Panc1 (cell line): ENCODE results near the gene MRPL43. TPM values are rescaled to one million over a fixed set of nuclear protein-coding genes. Genes with fewer than 3 reads are reported as not detected.

ENCODE experiments used
- ATAC-seq: fragments of 200-7000 bp; cut with Tn5 transposase; 2 replicates; pipeline ENCODE4 v1.9.1; 2020; ENCODE audit warnings: mild to moderate bottlenecking, moderate library complexity
- BruUV-seq: library from RNA; stranded (reverse); fragments of 400-500 nt; replicated peaks from 2 replicates; lab custom pipeline; 2021; lab: Mats Ljungman, UMichigan
- CTCF ChIA-PET: fragments of 300-600 bp; sonication (Branson Sonifier 250); formaldehyde crosslinking; loops from one replicate; lab custom pipeline; 2022; ENCODE audit warnings: antibody characterized with exemption; lab: Charles Lee
- POLR2A ChIA-PET: fragments of 300-600 bp; sonication (Branson Sonifier 250); formaldehyde crosslinking; loops from one replicate; lab custom pipeline; 2022; ENCODE audit warnings: antibody characterized with exemption; lab: Charles Lee
- DNase-seq: peaks from one replicate; pipeline ENCODE4 v3.0.0-alpha.2; 2010; ENCODE audit warnings: low read depth, low spot score
- H3K27ac ChIP-seq: 2 replicates; pipeline ENCODE4 v1.5.1; 2011; ENCODE audit warnings: mild to moderate bottlenecking, low read length, inconsistent platforms
- H3K27me3 ChIP-seq: fragments of 200-500 bp; sonication (Bioruptor generic); 2 replicates; pipeline ENCODE4 v1.6.0; 2014; ENCODE audit warnings: low read length, inconsistent platforms; ENCODE audit not compliant: control insufficient read depth, insufficient read depth
- H3K36me3 ChIP-seq: fragments of 200-500 bp; sonication (Bioruptor generic); 2 replicates; pipeline ENCODE4 v1.5.1; 2014; ENCODE audit warnings: inconsistent platforms, mild to moderate bottlenecking, low read length, moderate library complexity; ENCODE audit not compliant: control insufficient read depth, insufficient read depth
- H3K4me1 ChIP-seq: 2 replicates; pipeline ENCODE4 v1.5.1; 2011; ENCODE audit warnings: inconsistent platforms, mild to moderate bottlenecking, low read length, moderate library complexity; ENCODE audit not compliant: control insufficient read depth, insufficient read depth
- H3K4me3 ChIP-seq, 2 experiments: 2 replicates each; pipeline ENCODE4 v1.5.1; 2011 to 2012; ENCODE audit warnings: low read depth in 2 of 2, low read length in 2 of 2, mild to moderate bottlenecking in 2 of 2, inconsistent platforms in 1 of 2, moderate library complexity in 1 of 2
- H3K9me3 ChIP-seq: fragments of 200-500 bp; sonication (Bioruptor generic); 2 replicates; pipeline ENCODE4 v1.5.1; 2014; ENCODE audit warnings: low read depth, mild to moderate bottlenecking, inconsistent platforms, low read length, moderate library complexity; ENCODE audit not compliant: control insufficient read depth, insufficient read depth
- CTCF ChIP-seq: fragments of 450-650 bp; IDR thresholded peaks from 2 replicates; pipeline ENCODE4 v1.5.1; 2017; ENCODE audit warnings: mild to moderate bottlenecking
- POLR2AphosphoS5 ChIP-seq: IDR thresholded peaks from 2 replicates; pipeline ENCODE4 v1.6.1; 2012; ENCODE audit warnings: mild to moderate bottlenecking, low read depth, low read length, moderate library complexity
- REST ChIP-seq, 2 experiments: IDR thresholded peaks; 2 replicates each; pipeline ENCODE4 v1.6.1; 2011 to 2012; ENCODE audit warnings: low read depth in 2 of 2, control low read depth in 1 of 2, low read length in 1 of 2, mild to moderate bottlenecking in 1 of 2, moderate library complexity in 1 of 2; ENCODE audit not compliant: insufficient read depth in 1 of 2
- SIN3A ChIP-seq: IDR thresholded peaks from 2 replicates; pipeline ENCODE4 v1.6.1; 2012; ENCODE audit warnings: low read depth, mild to moderate bottlenecking, low read length, moderate library complexity, borderline replicate concordance; ENCODE audit not compliant: insufficient read depth
- TCF7L2 ChIP-seq: IDR thresholded peaks from 2 replicates; pipeline ENCODE4 v1.6.1; 2011; ENCODE audit warnings: mild to moderate bottlenecking, low read depth, low read length, inconsistent platforms
- in situ Hi-C: cut with HindIII; loops from 2 replicates; pipeline ENCODE4 v1.10.0; 2016; ENCODE audit warnings: low sequenced_read_pairs, low pct_unique_long_range_greater_than_20kb
- intact Hi-C: fragments of 100-400 bp; cut with micrococcal nuclease; formaldehyde crosslinking; loops from one replicate; pipeline ENCODE4 v1.10.0; 2022; ENCODE audit not compliant: unreplicated experiment
- total RNA-seq: library from RNA; stranded (reverse); gene quantifications from one replicate; pipeline ENCODE4 v1.2.1, GENCODE V29; 2021; ENCODE audit not compliant: unreplicated experiment

The MRPL43 gene
- total RNA-seq, 1 experiment from 2014 or later: 108 TPM

- TF ChIP-seq CTCF: peak; percentile 99
- peak; percentile 64; the same call in 1 of the 2 replicates for TF ChIP-seq POLR2AphosphoS5
- TF ChIP-seq TCF7L2: no peak
- TF ChIP-seq REST (IDR thresholded peaks at IDR 0.05; ENCODE audit: insufficient read depth in 1 of 2, low read depth in 2 of 2, low read length in 1 of 2): no peak
- peak; percentile 85; the same call in 1 of the 2 replicates for TF ChIP-seq SIN3A
- DNase-seq (no peak), ATAC-seq (peak; percentile 54)
- Histone ChIP-seq H3K27me3 (no peaks in the 10 kb centered on the region), H3K27ac (peak overlapping the region; percentile 96), H3K4me1 (peaks cover 37% of the 10 kb centered on the region), H3K9me3 (no peaks in the 10 kb centered on the region), H3K4me3 (peak overlapping the region; percentile 74 to 87), H3K36me3 (peaks cover 11% of the 10 kb centered on the region; the same call in 1 of the 2 replicates)
- in situ Hi-C loops: no loop called here
- CTCF ChIA-PET: interaction anchor here (0.5 to 1.4 kb wide), 9 partner anchors 12 to 787 kb away, joined by 4 to 14 read pairs (median 5); no protein-coding TSS in a partner anchor
- POLR2A ChIA-PET: interaction anchor here (0.8 kb wide), 1 partner anchor 15 kb away, joined by 3 read pairs; no protein-coding TSS in a partner anchor
- intact Hi-C loops: no loop called here
- BruUV-seq: no TSS peak
Observed at GRCh38 chr10:100998991-100999741, 11.9 kb upstream of the MRPL43 start.

GRCh38 chr10:100998183-100998990 lies 11.1 kb upstream of the MRPL43 start:
- ChIA-PET CTCF (interaction anchor here (0.6 to 1.2 kb wide), 10 partner anchors 8 to 786 kb away, joined by 3 to 14 read pairs (median 4); no protein-coding TSS in a partner anchor), POLR2A (interaction anchor here (0.6 to 1.1 kb wide), 4 partner anchors 16 to 255 kb away, joined by 3 to 14 read pairs (median 6); no protein-coding TSS in a partner anchor)
- Histone ChIP-seq H3K9me3 (no peaks in the 10 kb centered on the region), H3K36me3 (peaks cover 8% of the 10 kb centered on the region; the same call in 1 of the 2 replicates), H3K4me3 (peak overlapping the region; percentile 74 to 87), H3K27ac (peak overlapping the region; percentile 96), H3K4me1 (peaks cover 40% of the 10 kb centered on the region), H3K27me3 (no peaks in the 10 kb centered on the region)
- BruUV-seq: no TSS peak
- no peak for DNase-seq
- intact Hi-C loops (no loop called here), in situ Hi-C loops (no loop called here)
- peak; percentile 49 for ATAC-seq
- TF ChIP-seq TCF7L2 (no peak), SIN3A (no peak), CTCF (no peak), REST (IDR thresholded peaks at IDR 0.05; ENCODE audit: insufficient read depth in 1 of 2, low read depth in 2 of 2, low read length in 1 of 2) (no peak), POLR2AphosphoS5 (no peak)
